Stimulated activated CD8-positive, alpha-beta memory T cell treated with anti-CD3 and anti-CD28 coated beads, Interleukin-7, amount 100 ng/mL, for 48 hours (primary cell): ENCODE data around the gene HIVEP3.

Source experiments
- DNase-seq, 2 donors: peaks; one replicate each; pipeline ENCODE4 v3.0.0-alpha.2; 2020; ENCODE audit warnings: low read depth in 1 of 2; ENCODE audit errors: extremely low read depth in 1 of 2

Gene HIVEP3

GRCh38 chr1:41819843-41820242 lies 98.9 kb downstream of the HIVEP3 start:
- no peak for DNase-seq

- no peak for DNase-seq
Observed at GRCh38 chr1:41819069-41819468, 99.7 kb downstream of the HIVEP3 start.

GRCh38 chr1:41816061-41816460 lies 102.7 kb downstream of the HIVEP3 start:
- no peak for DNase-seq

- DNase-seq = no peak
Observed at GRCh38 chr1:41813755-41814745, 104.7 kb downstream of the HIVEP3 start.

- DNase-seq = no peak
Observed at GRCh38 chr1:41813226-41813625, 105.5 kb downstream of the HIVEP3 start.

GRCh38 chr1:41812453-41812852 lies 106.3 kb downstream of the HIVEP3 start:
- no peak for DNase-seq

- no peak for DNase-seq
Observed at GRCh38 chr1:41812051-41812450, 106.7 kb downstream of the HIVEP3 start.

GRCh38 chr1:41811051-41811795 lies 107.5 kb downstream of the HIVEP3 start:
- peak in 1 of 2 donors; percentile 56 for DNase-seq

- DNase-seq = no peak
Observed at GRCh38 chr1:41810446-41810845, 108.3 kb downstream of the HIVEP3 start.

- no peak for DNase-seq
Observed at GRCh38 chr1:41809692-41810091, 109.0 kb downstream of the HIVEP3 start.

GRCh38 chr1:41807390-41807789 lies 111.3 kb downstream of the HIVEP3 start:
- no peak for DNase-seq

GRCh38 chr1:41806472-41807155 lies 112.1 kb downstream of the HIVEP3 start:
- DNase-seq = peak; percentile 53 to 68

GRCh38 chr1:41805771-41806471 lies 112.8 kb downstream of the HIVEP3 start:
- peak in 1 of 2 donors; percentile 52 for DNase-seq

GRCh38 chr1:41804176-41804575 lies 114.5 kb downstream of the HIVEP3 start:
- DNase-seq = no peak

GRCh38 chr1:41803656-41804055 lies 115.1 kb downstream of the HIVEP3 start:
- no peak for DNase-seq

- no peak for DNase-seq
Observed at GRCh38 chr1:41802532-41803501, 115.9 kb downstream of the HIVEP3 start.

- no peak for DNase-seq
Observed at GRCh38 chr1:41800311-41800829, 118.4 kb downstream of the HIVEP3 start.

- DNase-seq = no peak
Observed at GRCh38 chr1:41799723-41800122, 119.0 kb downstream of the HIVEP3 start.

GRCh38 chr1:41799205-41799604 lies 119.5 kb downstream of the HIVEP3 start:
- DNase-seq = no peak
